DOHH2 (cell line): ENCODE data around the gene BRMS1.

ENCODE experiments used
- EZH2phosphoT487 ChIP-seq: fragments of 200-600 bp; sonication (generic); IDR thresholded peaks from 2 replicates; pipeline ENCODE4 v1.6.1; 2017; ENCODE audit warnings: borderline replicate concordance, mild to moderate bottlenecking, antibody characterized with exemption, low read length, moderate library complexity, mixed read lengths
- TF ChIP-seq, protein P1 (sequence below): fragments of 200-600 bp; sonication (generic); IDR thresholded peaks from one replicate; pipeline ENCODE4 v1.5.1; 2014; ENCODE audit warnings: antibody characterized with exemption, mild to moderate bottlenecking, low read depth, low read length; ENCODE audit not compliant: poor library complexity, severe bottlenecking

GRCh38 chr11:66391322-66391721, 46.4 kb upstream of the BRMS1 start:
- TF ChIP-seq, protein P1, sequence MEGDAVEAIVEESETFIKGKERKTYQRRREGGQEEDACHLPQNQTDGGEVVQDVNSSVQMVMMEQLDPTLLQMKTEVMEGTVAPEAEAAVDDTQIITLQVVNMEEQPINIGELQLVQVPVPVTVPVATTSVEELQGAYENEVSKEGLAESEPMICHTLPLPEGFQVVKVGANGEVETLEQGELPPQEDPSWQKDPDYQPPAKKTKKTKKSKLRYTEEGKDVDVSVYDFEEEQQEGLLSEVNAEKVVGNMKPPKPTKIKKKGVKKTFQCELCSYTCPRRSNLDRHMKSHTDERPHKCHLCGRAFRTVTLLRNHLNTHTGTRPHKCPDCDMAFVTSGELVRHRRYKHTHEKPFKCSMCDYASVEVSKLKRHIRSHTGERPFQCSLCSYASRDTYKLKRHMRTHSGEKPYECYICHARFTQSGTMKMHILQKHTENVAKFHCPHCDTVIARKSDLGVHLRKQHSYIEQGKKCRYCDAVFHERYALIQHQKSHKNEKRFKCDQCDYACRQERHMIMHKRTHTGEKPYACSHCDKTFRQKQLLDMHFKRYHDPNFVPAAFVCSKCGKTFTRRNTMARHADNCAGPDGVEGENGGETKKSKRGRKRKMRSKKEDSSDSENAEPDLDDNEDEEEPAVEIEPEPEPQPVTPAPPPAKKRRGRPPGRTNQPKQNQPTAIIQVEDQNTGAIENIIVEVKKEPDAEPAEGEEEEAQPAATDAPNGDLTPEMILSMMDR, result no peak
- TF ChIP-seq EZH2phosphoT487, result no peak
